DOHH2 (cell line): ENCODE data around the gene ZRANB3.
"Not testable (repeated sequence)": the region's sequence is repeated elsewhere in the genome, so short reads cannot be mapped to it uniquely, and the experiment has no call there.

ENCODE experiments used
- H3F3A ChIP-seq: fragments of 200-600 bp; sonication (generic), shearing (Covaris generic); 2 replicates; pipeline ENCODE4 v1.6.0; 2016; ENCODE audit warnings: antibody characterized with exemption, mild to moderate bottlenecking; ENCODE audit not compliant: control insufficient read depth, insufficient read depth
- H3K27ac ChIP-seq: fragments of 200-600 bp; sonication (generic); 2 replicates; pipeline ENCODE4 v1.5.1; 2014; ENCODE audit warnings: low read depth, mild to moderate bottlenecking, low read length, moderate library complexity
- H3K27me3 ChIP-seq: fragments of 200-600 bp; sonication (generic); 2 replicates; pipeline ENCODE4 v1.6.1; 2014; ENCODE audit warnings: mild to moderate bottlenecking, low read length, mixed read lengths; ENCODE audit not compliant: control insufficient read depth
- H3K36me3 ChIP-seq: fragments of 200-600 bp; sonication (generic); 2 replicates; pipeline ENCODE4 v1.6.1; 2014; ENCODE audit warnings: mild to moderate bottlenecking, low read length, moderate library complexity, mixed read lengths; ENCODE audit not compliant: control insufficient read depth
- H3K4me1 ChIP-seq: fragments of 200-600 bp; sonication (generic); 2 replicates; pipeline ENCODE4 v1.6.1; 2014; ENCODE audit warnings: mild to moderate bottlenecking, low read length, mixed read lengths; ENCODE audit not compliant: control insufficient read depth
- H3K4me2 ChIP-seq: fragments of 200-600 bp; sonication (generic); 2 replicates; pipeline ENCODE4 v1.6.0; 2014; ENCODE audit warnings: mild to moderate bottlenecking, low read length, moderate library complexity
- H3K4me3 ChIP-seq: fragments of 200-600 bp; sonication (generic); 2 replicates; pipeline ENCODE4 v1.5.1; 2014; ENCODE audit warnings: mild to moderate bottlenecking, low read length, mixed read lengths
- H3K79me2 ChIP-seq: fragments of 200-600 bp; sonication (generic); 2 replicates; pipeline ENCODE4 v1.6.1; 2014; ENCODE audit warnings: mild to moderate bottlenecking, low read length, mixed read lengths; ENCODE audit not compliant: control insufficient read depth
- H3K9me2 ChIP-seq: fragments of 200-600 bp; sonication (generic); replicated peaks from 2 replicates; pipeline ENCODE4 v1.6.1; 2014; ENCODE audit warnings: mild to moderate bottlenecking, low read length, mixed read lengths; ENCODE audit not compliant: control insufficient read depth
- H3K9me3 ChIP-seq: fragments of 200-600 bp; sonication (generic); 2 replicates; pipeline ENCODE4 v1.6.1; 2014; ENCODE audit warnings: antibody characterized with exemption, low read length, mixed read lengths; ENCODE audit not compliant: control insufficient read depth, insufficient read depth
- H4K20me1 ChIP-seq: fragments of 200-600 bp; sonication (generic); 2 replicates; pipeline ENCODE4 v1.6.0; 2014; ENCODE audit warnings: low read depth, mild to moderate bottlenecking, antibody characterized with exemption, low read length, moderate library complexity; ENCODE audit not compliant: control insufficient read depth, insufficient read depth
- EZH2phosphoT487 ChIP-seq: fragments of 200-600 bp; sonication (generic); IDR thresholded peaks from 2 replicates; pipeline ENCODE4 v1.6.1; 2017; ENCODE audit warnings: borderline replicate concordance, mild to moderate bottlenecking, antibody characterized with exemption, low read length, moderate library complexity, mixed read lengths
- TF ChIP-seq, protein P1 (sequence below): fragments of 200-600 bp; sonication (generic); IDR thresholded peaks from one replicate; pipeline ENCODE4 v1.5.1; 2014; ENCODE audit warnings: antibody characterized with exemption, mild to moderate bottlenecking, low read depth, low read length; ENCODE audit not compliant: poor library complexity, severe bottlenecking

Gene ZRANB3

GRCh38 chr2:135510577-135510976, 20.4 kb downstream of the ZRANB3 start:
- H3K27ac ChIP-seq: no peak overlapping the region
- no peaks in the 10 kb centered on the region; the same call in 1 of the 2 replicates for H3K9me2 ChIP-seq
- H3K9me3 ChIP-seq: peaks cover 23% of the 10 kb centered on the region
- no peaks in the 10 kb centered on the region for H4K20me1 ChIP-seq
- H3K27me3 ChIP-seq: no peaks in the 10 kb centered on the region
- H3F3A ChIP-seq: no peaks in the 10 kb centered on the region
- no peak overlapping the region for H3K4me3 ChIP-seq
- H3K36me3 ChIP-seq: peaks cover 19% of the 10 kb centered on the region
- H3K79me2 ChIP-seq: peaks cover 29% of the 10 kb centered on the region
- TF ChIP-seq, protein P1, sequence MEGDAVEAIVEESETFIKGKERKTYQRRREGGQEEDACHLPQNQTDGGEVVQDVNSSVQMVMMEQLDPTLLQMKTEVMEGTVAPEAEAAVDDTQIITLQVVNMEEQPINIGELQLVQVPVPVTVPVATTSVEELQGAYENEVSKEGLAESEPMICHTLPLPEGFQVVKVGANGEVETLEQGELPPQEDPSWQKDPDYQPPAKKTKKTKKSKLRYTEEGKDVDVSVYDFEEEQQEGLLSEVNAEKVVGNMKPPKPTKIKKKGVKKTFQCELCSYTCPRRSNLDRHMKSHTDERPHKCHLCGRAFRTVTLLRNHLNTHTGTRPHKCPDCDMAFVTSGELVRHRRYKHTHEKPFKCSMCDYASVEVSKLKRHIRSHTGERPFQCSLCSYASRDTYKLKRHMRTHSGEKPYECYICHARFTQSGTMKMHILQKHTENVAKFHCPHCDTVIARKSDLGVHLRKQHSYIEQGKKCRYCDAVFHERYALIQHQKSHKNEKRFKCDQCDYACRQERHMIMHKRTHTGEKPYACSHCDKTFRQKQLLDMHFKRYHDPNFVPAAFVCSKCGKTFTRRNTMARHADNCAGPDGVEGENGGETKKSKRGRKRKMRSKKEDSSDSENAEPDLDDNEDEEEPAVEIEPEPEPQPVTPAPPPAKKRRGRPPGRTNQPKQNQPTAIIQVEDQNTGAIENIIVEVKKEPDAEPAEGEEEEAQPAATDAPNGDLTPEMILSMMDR: no peak
- TF ChIP-seq EZH2phosphoT487: no peak
- no peaks in the 10 kb centered on the region for H3K4me1 ChIP-seq
- no peak overlapping the region for H3K4me2 ChIP-seq

DNA sequence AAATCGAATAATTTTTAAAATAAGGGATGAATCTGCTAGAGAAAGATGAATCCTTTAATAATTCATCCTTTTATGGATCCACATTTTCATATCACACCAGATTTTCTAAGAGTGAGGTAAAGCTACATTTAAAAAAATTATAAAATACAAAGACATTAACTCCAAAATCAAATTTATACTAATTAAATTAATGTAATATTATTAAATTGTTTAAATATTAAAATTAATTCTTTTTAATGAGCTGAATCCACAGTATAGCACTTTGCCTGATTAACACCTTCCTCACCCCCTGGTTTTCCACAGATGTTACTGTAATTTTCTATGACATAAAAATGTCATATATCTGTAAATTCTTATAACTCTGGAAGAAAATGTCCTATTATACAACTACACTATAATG, 26.2 kb downstream of the ZRANB3 start:
- Histone ChIP-seq H3K27me3 (no peaks in the 10 kb centered on the region), H3F3A (0 out of 2 replicates have a peak, but pooled peaks cover 4% of the 10 kb centered on the region), H3K4me1 (no peaks in the 10 kb centered on the region), H3K4me3 (no peak overlapping the region), H3K79me2 (no peaks in the 10 kb centered on the region), H3K36me3 (peaks cover 34% of the 10 kb centered on the region), H3K4me2 (no peak overlapping the region), H4K20me1 (no peaks in the 10 kb centered on the region), H3K27ac (no peak overlapping the region), H3K9me3 (peaks cover 7% of the 10 kb centered on the region; the same call in 1 of the 2 replicates), H3K9me2 (no peaks in the 10 kb centered on the region)
- no peak for TF ChIP-seq EZH2phosphoT487
- TF ChIP-seq, protein P1: no peak

GRCh38 chr2:135498588-135498987, 32.4 kb downstream of the ZRANB3 start:
- not testable (repeated sequence) for H3K9me2 ChIP-seq, H3K4me2 ChIP-seq, H3K4me1 ChIP-seq, H3K4me3 ChIP-seq, H3K27ac ChIP-seq, H4K20me1 ChIP-seq, H3K79me2 ChIP-seq, H3F3A ChIP-seq, H3K27me3 ChIP-seq
- Histone ChIP-seq H3K36me3 (peaks cover 39% of the 10 kb centered on the region), H3K9me3 (peaks cover 17% of the 10 kb centered on the region; the same call in 1 of the 2 replicates)

GRCh38 chr2:135494917-135495316, 36.1 kb downstream of the ZRANB3 start:
- peaks cover 18% of the 10 kb centered on the region for H3K36me3 ChIP-seq
- no peaks in the 10 kb centered on the region for H3K27me3 ChIP-seq
- H3K4me1 ChIP-seq: peaks cover 9% of the 10 kb centered on the region
- H3K79me2 ChIP-seq: no peaks in the 10 kb centered on the region
- no peak overlapping the region for H3K27ac ChIP-seq
- H3K9me3 ChIP-seq: peaks cover 10% of the 10 kb centered on the region; the same call in 1 of the 2 replicates
- H4K20me1 ChIP-seq: no peaks in the 10 kb centered on the region
- H3K4me3 ChIP-seq: no peak overlapping the region
- no peak overlapping the region for H3K4me2 ChIP-seq
- H3K9me2 ChIP-seq: no peaks in the 10 kb centered on the region
- H3F3A ChIP-seq: no peaks in the 10 kb centered on the region
- no peak for TF ChIP-seq EZH2phosphoT487
- TF ChIP-seq, protein P1: no peak
